Hepatic stellate cell (primary cell): ENCODE data around the gene NDUFA3.

ENCODE experiments used
- DNase-seq: peaks from one replicate; pipeline ENCODE4 v3.0.0; 2011; ENCODE audit warnings: low spot score

Gene NDUFA3

GRCh38 chr19:54137699-54138488 lies 35.2 kb downstream of the NDUFA3 start, which contains the start of gene CNOT3:
Gene CNOT3, plus strand, starts transcription at chr19:54137762. Its CDS starts 5,217 bp downstream, at chr19:54142979.
- peak; percentile 31 for DNase-seq

- DNase-seq = peak; percentile 31
These were observed 36.0 kb downstream of the NDUFA3 start for GRCh38 chr19:54138489-54139256.

- no peak for DNase-seq
These were observed 38.7 kb downstream of the NDUFA3 start for GRCh38 chr19:54141356-54141755.

GRCh38 chr19:54142166-54142780 lies 39.6 kb downstream of the NDUFA3 start:
- peak; percentile 30 for DNase-seq

- DNase-seq = no peak
These were observed 43.0 kb downstream of the NDUFA3 start for GRCh38 chr19:54145541-54146158.

- no peak for DNase-seq
These were observed 45.0 kb downstream of the NDUFA3 start for GRCh38 chr19:54147676-54148075.

- no peak for DNase-seq
These were observed 45.5 kb downstream of the NDUFA3 start for GRCh38 chr19:54148158-54148557.

GRCh38 chr19:54149021-54149812 lies 46.6 kb downstream of the NDUFA3 start:
- DNase-seq = no peak

GRCh38 chr19:54151362-54152035 lies 48.8 kb downstream of the NDUFA3 start:
- DNase-seq = no peak

- DNase-seq = no peak
These were observed 49.6 kb downstream of the NDUFA3 start for GRCh38 chr19:54152267-54152666.

- DNase-seq = no peak
These were observed 50.3 kb downstream of the NDUFA3 start for GRCh38 chr19:54152878-54153524.

GRCh38 chr19:54153731-54154326 lies 51.2 kb downstream of the NDUFA3 start:
- no peak for DNase-seq

- peak; percentile 65 for DNase-seq
These were observed 52.1 kb downstream of the NDUFA3 start for GRCh38 chr19:54154603-54155345.

- no peak for DNase-seq
These were observed 53.0 kb downstream of the NDUFA3 start for GRCh38 chr19:54155694-54156093.

GRCh38 chr19:54156490-54156889 lies 53.8 kb downstream of the NDUFA3 start:
- no peak for DNase-seq

GRCh38 chr19:54156953-54157352 lies 54.3 kb downstream of the NDUFA3 start:
- DNase-seq = no peak
